Activated CD8-positive, alpha-beta memory T cell treated with anti-CD3 and anti-CD28 coated beads for 1 hour (primary cell): ENCODE results near the gene RPS10.
"Not testable (repeated sequence)": the region's sequence is repeated elsewhere in the genome, so short reads cannot be mapped to it uniquely, and the experiment has no call there.

Source experiments
- DNase-seq, 2 donors: peaks; one replicate each; pipeline ENCODE4 v3.0.0-alpha.2; 2020; ENCODE audit warnings: low read depth in 1 of 2; ENCODE audit errors: extremely low read depth in 1 of 2

The RPS10 gene

GRCh38 chr6:34374069-34374468 lies 51.8 kb downstream of the RPS10 start:
- DNase-seq = no peak

DNA sequence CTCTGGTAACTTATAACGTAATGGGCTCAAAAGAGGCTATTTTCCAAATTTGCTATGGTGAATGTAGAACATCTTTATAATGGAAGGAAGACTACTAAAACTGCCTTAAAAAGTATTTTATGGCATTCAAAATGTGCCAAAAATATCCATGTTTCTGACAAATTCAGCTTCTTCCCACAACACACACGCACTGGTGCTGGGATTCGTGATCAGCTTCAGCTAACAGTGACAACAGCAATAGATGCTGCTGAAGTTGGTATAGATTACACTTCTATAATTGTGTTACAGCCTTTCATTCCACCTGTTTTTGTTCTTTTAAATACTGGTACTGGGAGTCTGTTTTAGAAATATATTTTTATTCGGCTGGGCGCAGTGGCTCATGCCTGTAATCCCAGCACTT lies 52.4 kb downstream of the RPS10 start:
- DNase-seq = no peak

- DNase-seq = not testable (repeated sequence)
These were observed 54.0 kb downstream of the RPS10 start for GRCh38 chr6:34371865-34372264.

GRCh38 chr6:34370361-34370760 lies 55.5 kb downstream of the RPS10 start:
- no peak for DNase-seq

- DNase-seq = no peak
These were observed 56.5 kb downstream of the RPS10 start for GRCh38 chr6:34369385-34369784.
